Measurements from ENCODE around the gene ZNF214.

ZNF214 gene

DNA sequence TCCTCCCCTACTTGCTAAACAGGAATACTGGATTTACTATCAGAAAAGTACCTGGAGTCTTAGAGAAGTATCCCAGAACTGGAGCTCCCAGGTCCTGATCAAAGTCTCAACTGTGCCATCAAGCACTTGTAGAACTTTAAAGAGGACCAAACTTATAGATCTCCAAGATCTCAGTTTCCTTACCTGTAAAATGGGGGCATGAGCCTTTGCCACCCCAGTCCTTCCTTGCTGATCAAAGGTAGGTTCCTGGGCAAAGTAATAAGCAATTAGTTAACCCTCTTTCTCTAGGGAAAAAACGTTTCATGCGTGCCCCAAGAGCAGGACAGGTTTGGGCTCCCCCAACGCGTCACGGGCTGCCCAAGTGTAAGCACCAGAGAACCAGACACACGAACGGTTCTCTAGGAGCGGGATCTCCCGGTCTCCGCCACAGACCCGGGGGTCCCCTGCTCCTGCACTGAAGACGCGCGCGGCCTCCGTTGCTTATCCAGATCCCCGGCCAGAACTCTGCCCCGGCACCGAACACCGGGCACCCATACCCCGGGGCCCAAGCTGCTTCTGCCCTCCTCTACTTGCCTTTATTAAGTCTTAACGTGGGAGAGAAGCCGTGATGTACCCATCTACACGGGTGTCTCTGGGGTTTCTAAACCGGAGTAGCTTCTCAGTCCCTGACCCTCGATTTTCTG is 505 bp downstream of the ZNF214 start:
- peak; percentile 18 for DNase-seq (ENCODE audit: low read depth)
- TF ChIP-seq, protein P1, sequence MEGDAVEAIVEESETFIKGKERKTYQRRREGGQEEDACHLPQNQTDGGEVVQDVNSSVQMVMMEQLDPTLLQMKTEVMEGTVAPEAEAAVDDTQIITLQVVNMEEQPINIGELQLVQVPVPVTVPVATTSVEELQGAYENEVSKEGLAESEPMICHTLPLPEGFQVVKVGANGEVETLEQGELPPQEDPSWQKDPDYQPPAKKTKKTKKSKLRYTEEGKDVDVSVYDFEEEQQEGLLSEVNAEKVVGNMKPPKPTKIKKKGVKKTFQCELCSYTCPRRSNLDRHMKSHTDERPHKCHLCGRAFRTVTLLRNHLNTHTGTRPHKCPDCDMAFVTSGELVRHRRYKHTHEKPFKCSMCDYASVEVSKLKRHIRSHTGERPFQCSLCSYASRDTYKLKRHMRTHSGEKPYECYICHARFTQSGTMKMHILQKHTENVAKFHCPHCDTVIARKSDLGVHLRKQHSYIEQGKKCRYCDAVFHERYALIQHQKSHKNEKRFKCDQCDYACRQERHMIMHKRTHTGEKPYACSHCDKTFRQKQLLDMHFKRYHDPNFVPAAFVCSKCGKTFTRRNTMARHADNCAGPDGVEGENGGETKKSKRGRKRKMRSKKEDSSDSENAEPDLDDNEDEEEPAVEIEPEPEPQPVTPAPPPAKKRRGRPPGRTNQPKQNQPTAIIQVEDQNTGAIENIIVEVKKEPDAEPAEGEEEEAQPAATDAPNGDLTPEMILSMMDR (conservative IDR thresholded peaks at IDR 0.05; ENCODE audit: control insufficient read depth, insufficient read depth, low read depth, low read length) = no peak
- peak overlapping the region; percentile 93 for H3K4me3 ChIP-seq (ENCODE audit: control insufficient read depth, low read depth, low read length)

DNA sequence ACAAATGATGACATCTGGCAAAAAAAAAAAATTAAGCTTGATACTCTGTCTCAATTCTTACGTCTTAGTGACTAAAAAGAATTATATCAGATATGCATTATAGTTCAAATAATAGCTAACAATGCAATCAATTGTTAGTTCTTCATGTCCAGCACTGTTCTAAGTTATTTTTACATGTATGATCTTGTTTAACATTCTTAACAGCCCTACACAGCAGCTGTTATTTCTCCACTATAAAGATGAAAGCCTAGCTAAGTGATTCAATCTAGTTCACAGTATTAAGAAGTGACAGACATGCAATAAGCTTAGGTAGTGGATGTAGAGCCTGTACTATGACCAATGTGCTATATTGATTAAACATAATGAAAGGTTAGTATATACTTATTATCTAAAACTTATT is 4.1 kb downstream of the ZNF214 start:
- no peak overlapping the region for H3K4me3 ChIP-seq (ENCODE audit: control insufficient read depth, low read depth, low read length)
- DNase-seq (ENCODE audit: low read depth) = no peak
- TF ChIP-seq, protein P1 (conservative IDR thresholded peaks at IDR 0.05; ENCODE audit: control insufficient read depth, insufficient read depth, low read depth, low read length) = no peak

DNA sequence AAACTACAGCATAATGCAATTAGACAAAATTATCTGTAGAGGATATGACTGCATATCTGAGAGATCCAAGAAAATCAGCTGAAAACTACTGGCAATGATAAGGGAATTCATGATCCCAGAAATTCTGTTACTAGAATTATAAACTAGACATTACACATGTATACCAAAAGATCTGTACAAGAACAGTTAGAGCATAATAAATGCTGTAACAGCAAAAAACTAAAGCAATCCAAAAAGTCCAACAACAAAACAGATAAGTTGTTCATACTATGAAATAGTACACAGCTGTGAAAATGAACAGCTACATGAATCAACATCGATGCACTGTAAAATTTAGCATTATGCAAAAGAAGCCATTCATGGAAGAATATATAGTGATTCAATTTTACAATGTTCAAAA is 6.0 kb downstream of the ZNF214 start:
- TF ChIP-seq, protein P1 (conservative IDR thresholded peaks at IDR 0.05; ENCODE audit: control insufficient read depth, insufficient read depth, low read depth, low read length) = no peak
- no peak for DNase-seq (ENCODE audit: low read depth)
- H3K4me3 ChIP-seq (ENCODE audit: control insufficient read depth, low read depth, low read length) = no peak overlapping the region

DNA sequence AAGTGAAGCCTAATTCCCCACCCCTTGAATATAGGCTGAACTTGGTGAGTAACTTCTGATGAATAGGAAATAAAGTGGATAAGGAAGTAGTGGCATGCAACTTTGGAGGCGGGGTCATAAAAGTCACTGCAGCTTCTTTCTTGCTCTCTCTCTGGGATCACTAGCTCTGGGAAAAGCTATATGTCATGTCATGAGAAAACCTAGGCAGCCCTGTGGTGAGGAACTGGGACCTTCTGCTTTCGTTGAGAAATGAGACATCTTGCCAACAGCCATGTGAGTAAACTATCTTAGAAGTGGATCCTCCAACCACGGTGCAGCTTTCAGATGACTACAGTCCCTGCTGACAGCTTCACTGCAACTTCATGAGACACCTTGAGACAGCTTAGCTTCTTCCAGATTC is 15.7 kb downstream of the ZNF214 start:
- TF ChIP-seq, protein P1 (conservative IDR thresholded peaks at IDR 0.05; ENCODE audit: control insufficient read depth, insufficient read depth, low read depth, low read length) = no peak
- no peak overlapping the region for H3K4me3 ChIP-seq (ENCODE audit: control insufficient read depth, low read depth, low read length)
- DNase-seq (ENCODE audit: low read depth) = peak; percentile 95

DNA sequence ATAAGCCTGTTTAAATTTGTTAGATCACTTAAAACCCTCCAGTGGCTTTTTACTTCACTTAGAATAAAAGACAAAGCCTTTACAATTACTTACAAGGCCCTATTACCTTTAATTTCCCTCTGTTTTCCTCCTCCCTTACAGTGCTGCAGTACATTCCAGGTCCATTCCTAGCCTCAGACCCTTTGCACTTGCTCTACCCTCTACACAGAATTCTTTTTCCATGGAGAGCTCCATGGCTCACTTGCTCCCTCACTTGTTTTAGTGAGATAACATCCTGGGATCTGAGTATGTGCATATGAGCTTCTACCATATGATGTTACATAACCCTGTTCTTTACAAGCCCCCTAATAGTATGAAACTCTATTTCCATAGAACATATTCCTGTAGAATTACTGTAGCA is 24.4 kb downstream of the ZNF214 start:
- TF ChIP-seq, protein P1 (conservative IDR thresholded peaks at IDR 0.05; ENCODE audit: control insufficient read depth, insufficient read depth, low read depth, low read length) = peak; percentile 3
- H3K4me3 ChIP-seq (ENCODE audit: control insufficient read depth, low read depth, low read length) = no peak overlapping the region

DNA sequence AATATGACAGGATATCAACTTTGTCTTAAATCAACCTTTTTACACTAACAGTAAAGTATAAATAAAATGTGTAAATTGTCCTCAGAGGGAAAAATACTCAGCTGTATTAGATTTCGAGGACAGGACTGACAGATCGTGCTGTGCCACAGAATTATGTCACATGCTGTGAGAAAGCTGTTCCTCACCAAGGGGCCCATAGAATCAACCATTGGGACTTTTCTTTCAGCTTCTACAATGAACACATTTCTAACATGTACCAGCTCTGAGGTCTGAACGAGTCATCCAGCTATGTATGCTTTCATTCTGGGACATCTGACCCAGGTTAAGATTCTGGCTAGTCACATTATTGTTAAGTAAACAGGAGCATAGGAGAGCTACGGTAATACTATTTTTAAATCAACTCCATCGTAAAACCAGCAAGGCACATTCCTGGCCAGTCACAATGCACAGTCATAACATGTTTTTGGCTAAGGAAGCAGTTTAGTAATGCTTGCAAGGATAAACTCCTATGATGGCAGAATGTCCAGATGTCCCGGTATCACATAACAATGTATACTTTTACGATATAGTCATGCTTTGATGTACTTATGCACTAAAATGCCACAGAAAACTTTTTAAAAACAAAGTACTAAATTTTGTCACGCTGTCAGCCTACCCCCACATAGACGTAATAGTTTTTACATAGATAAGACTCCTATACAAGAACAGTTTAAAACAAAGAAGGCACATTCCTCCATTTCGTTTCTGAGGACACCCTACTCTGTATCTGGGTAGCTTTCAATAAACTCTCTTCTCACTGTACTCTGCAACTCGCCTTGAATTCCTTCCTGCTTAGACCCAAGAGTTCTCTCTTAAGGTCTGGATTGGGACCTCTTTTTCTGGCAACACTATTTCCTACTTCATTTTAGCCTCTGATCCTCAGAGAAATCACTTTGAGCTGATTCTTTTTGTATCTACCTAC is 27.4 kb downstream of the ZNF214 start:
- no peak overlapping the region for H3K4me3 ChIP-seq (ENCODE audit: control insufficient read depth, low read depth, low read length)
- DNase-seq (ENCODE audit: low read depth) = peak; percentile 95
- TF ChIP-seq, protein P1 (conservative IDR thresholded peaks at IDR 0.05; ENCODE audit: control insufficient read depth, insufficient read depth, low read depth, low read length) = no peak

More for the DNA sequence above, 24.4 kb downstream of the ZNF214 start:
- peak; percentile 2 for DNase-seq (ENCODE audit: low read depth)

Data from fibroblast of mammary gland (primary cell).